ENCODE data around the gene ADCY7.

The ADCY7 gene

GRCh38 chr16:50252082-50252611 is 14.2 kb upstream of the ADCY7 start:
- DNase-seq (ENCODE audit: extremely low read depth, low read depth), result no peak
- TF ChIP-seq, protein P1, sequence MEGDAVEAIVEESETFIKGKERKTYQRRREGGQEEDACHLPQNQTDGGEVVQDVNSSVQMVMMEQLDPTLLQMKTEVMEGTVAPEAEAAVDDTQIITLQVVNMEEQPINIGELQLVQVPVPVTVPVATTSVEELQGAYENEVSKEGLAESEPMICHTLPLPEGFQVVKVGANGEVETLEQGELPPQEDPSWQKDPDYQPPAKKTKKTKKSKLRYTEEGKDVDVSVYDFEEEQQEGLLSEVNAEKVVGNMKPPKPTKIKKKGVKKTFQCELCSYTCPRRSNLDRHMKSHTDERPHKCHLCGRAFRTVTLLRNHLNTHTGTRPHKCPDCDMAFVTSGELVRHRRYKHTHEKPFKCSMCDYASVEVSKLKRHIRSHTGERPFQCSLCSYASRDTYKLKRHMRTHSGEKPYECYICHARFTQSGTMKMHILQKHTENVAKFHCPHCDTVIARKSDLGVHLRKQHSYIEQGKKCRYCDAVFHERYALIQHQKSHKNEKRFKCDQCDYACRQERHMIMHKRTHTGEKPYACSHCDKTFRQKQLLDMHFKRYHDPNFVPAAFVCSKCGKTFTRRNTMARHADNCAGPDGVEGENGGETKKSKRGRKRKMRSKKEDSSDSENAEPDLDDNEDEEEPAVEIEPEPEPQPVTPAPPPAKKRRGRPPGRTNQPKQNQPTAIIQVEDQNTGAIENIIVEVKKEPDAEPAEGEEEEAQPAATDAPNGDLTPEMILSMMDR (IDR thresholded peaks at IDR 0.05; ENCODE audit: low read depth, low read length), result no peak

DNA sequence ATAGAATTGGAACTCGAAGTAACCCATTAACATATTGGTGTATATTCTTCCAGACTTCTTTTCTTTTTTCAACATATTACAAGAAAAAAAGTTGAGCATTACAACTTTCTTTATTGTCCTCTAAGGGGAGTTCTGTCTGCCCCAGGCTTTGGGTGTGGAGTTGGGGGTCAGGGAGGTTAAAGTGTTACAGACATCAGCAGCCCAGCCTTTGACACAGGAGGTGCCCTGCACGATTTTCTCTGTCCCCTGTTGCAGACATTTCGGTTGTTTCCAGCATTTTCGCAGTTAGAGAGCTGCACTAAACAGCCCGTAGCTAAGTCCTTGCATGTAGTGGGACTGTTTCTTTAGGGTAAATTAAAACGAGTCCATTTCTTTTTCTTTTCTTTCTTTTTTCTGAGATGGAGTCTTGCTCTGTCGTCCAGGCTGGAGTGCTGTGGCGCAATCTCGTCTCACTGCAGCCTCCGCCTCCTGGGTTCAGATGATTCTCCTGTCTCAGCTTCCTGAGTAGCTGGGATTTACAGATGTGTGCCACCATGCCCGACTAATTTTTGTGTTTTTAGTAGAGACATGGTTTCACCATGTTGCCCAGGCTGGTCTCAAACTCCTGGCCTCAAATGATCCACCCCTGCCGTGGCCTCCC is 13.4 kb upstream of the ADCY7 start:
- DNase-seq (ENCODE audit: extremely low read depth, low read depth), result no peak
- TF ChIP-seq, protein P1 (IDR thresholded peaks at IDR 0.05; ENCODE audit: low read depth, low read length), result no peak

GRCh38 chr16:50253514-50253910 is 12.8 kb upstream of the ADCY7 start:
- DNase-seq (ENCODE audit: extremely low read depth, low read depth), result no peak
- TF ChIP-seq, protein P1 (IDR thresholded peaks at IDR 0.05; ENCODE audit: low read depth, low read length), result no peak

GRCh38 chr16:50254072-50254471 is 12.3 kb upstream of the ADCY7 start:
- DNase-seq (ENCODE audit: extremely low read depth, low read depth), result no peak
- TF ChIP-seq, protein P1 (IDR thresholded peaks at IDR 0.05; ENCODE audit: low read depth, low read length), result no peak

GRCh38 chr16:50255538-50255937 is 10.8 kb upstream of the ADCY7 start:
- DNase-seq (ENCODE audit: extremely low read depth, low read depth), result no peak
- TF ChIP-seq, protein P1 (IDR thresholded peaks at IDR 0.05; ENCODE audit: low read depth, low read length), result no peak

GRCh38 chr16:50256604-50257003 is 9.7 kb upstream of the ADCY7 start:
- DNase-seq (ENCODE audit: extremely low read depth, low read depth), result no peak
- TF ChIP-seq, protein P1 (IDR thresholded peaks at IDR 0.05; ENCODE audit: low read depth, low read length), result no peak

DNA sequence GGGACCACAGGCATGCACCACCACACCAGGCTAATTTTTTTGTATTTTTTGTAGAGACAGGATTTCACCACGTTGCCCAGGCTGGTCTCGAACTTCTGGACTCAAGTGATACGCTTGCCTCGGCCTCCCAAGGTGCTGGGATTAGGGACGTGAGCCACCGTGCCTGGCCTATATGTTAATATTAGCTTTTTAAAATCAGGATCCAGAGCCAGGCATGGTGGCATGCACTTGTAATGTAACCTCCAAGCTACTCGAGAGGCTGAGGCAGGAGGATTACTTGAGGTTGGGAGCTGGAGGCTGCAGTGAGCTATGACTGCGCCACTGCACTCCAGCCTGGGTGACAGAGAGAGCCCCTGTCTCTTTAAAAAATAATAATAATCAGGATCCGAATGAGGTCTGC is 8.5 kb upstream of the ADCY7 start:
- TF ChIP-seq, protein P1 (IDR thresholded peaks at IDR 0.05; ENCODE audit: low read depth, low read length), result no peak
- no peak for DNase-seq (ENCODE audit: extremely low read depth, low read depth)

All from AG09319 (cell line).